Stomach (tissue), 9 donors: Measurements from ENCODE around the gene TNRC6C. TPM values are rescaled to one million over a fixed set of nuclear protein-coding genes. Genes with fewer than 3 reads are reported as not detected.

ENCODE experiments used
- DNase-seq, 2 donors: peaks; one replicate each; pipeline versions ENCODE4 v3.0.0 to v3.0.0-alpha.2; 2013 to 2019
- H3K27ac ChIP-seq, 5 donors: fragments of 200-600 bp in 4 of 5; sonication (generic) in 4 of 5; one replicate each; pipeline ENCODE4 v1.5.1; 2013 to 2019; ENCODE audit warnings: mild to moderate bottlenecking in 1 of 5, moderate library complexity in 1 of 5
- H3K27me3 ChIP-seq, 3 donors: fragments of 200-600 bp; sonication (generic); one replicate each; pipeline ENCODE4 v1.5.1; 2017 to 2019; ENCODE audit warnings: mixed run types in 1 of 3
- H3K36me3 ChIP-seq, 4 donors: fragments of 200-600 bp; sonication (generic); 1 replicate in 3 of 4; 2 replicates in 1 of 4; pipeline ENCODE4 v1.5.1; 2016 to 2019
- H3K4me1 ChIP-seq, 4 donors: fragments of 200-600 bp; sonication (generic); one replicate each; pipeline ENCODE4 v1.5.1; 2016 to 2019
- H3K4me3 ChIP-seq, 4 donors: fragments of 200-600 bp; sonication (generic) in 3 of 4; one replicate each; pipeline ENCODE4 v1.5.1; 2016 to 2019; ENCODE audit warnings: mild to moderate bottlenecking in 1 of 4
- H3K9me3 ChIP-seq, 4 donors: fragments of 200-600 bp; sonication (generic); one replicate each; pipeline ENCODE4 v1.5.1; 2016 to 2019
- EP300 ChIP-seq: sonication (generic); formaldehyde crosslinking; IDR thresholded peaks from one replicate; pipeline ENCODE4 v1.6.1; 2017; ENCODE audit warnings: antibody characterized with exemption
- POLR2A ChIP-seq, 4 donors: fragments of 450-650 bp; IDR thresholded peaks; one replicate each; pipeline ENCODE4 v1.6.1; 2016; ENCODE audit warnings: antibody characterized with exemption in 4 of 4, control low read depth in 2 of 4, mild to moderate bottlenecking in 1 of 4, moderate library complexity in 1 of 4
- POLR2AphosphoS5 ChIP-seq, 3 donors: sonication (generic); formaldehyde crosslinking; IDR thresholded peaks; one replicate each; pipeline ENCODE4 v1.6.1; 2016; ENCODE audit warnings: antibody characterized with exemption in 3 of 3
- WGBS, 5 donors: extraction: QIAGEN DNeasy Blood & Tissue Kit in 3 of 5; methylation state at CpG; one replicate each; pipeline versions ENCODE4 v1.1.5 to v1.1.7; 2013 to 2018; 5-methylcytosine and 5-hydroxymethylcytosine counted together
- intact Hi-C: fragments of 100-400 bp; cut with DNase I; formaldehyde crosslinking; loops from one replicate; pipeline ENCODE4 v1.15.1; 2023; ENCODE audit warnings: low total_unique reads
- polyA plus RNA-seq, 3 donors: library from polyadenylated mRNA; stranded (reverse); fragments of 200-250 nt; gene quantifications; one replicate each; pipeline ENCODE4 v1.2.3, GENCODE V29; 2013
- total RNA-seq, 5 donors: library from RNA; depleted of rRNA; stranded (reverse); fragments of >200 nt; gene quantifications; one replicate each; pipeline versions ENCODE4 v1.1.0 to v1.2.3, GENCODE V29; 2014 to 2016
- TF ChIP-seq, protein P1 (sequence below), 7 experiments: fragments of 450-650 bp in 4 of 7; fragments of 200-600 bp in 3 of 7; sonication (generic) in 3 of 7; IDR thresholded peaks; one replicate each; pipeline ENCODE4 v1.5.1; 2016 to 2019; ENCODE audit warnings: antibody characterized with exemption in 7 of 7, control low read depth in 2 of 7, mild to moderate bottlenecking in 1 of 7
- donor health status: healthy with polysubstance abuse.
- donor health status: Bipolar disorder and iron deficiency.
- donor health status: healthy.

Gene TNRC6C
- total and polyA plus RNA-seq, 8 donors, result 0.92 to 64.8 (median 9.6) TPM

DNA sequence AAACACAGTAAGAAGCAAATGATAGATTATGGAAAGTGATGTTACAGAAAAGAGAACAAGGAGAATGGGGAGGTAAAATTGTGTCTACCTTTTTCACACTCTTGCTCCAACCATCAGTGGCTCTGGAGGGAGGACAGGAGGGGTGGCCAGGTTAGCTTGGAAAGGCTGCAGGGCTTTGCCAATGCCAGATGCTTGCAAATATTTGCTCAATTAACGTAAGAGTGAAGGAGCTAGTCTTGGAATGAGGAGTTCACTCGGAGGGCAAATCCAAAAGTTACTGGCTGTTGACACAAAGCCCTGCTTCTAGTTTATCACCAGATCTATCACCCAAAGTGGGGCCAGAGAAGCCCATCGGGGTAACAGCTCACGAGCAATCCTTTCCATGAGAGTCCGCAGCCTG lies 7.4 kb upstream of the TNRC6C start:
- peaks cover 0 to 11% (median 0%) of the 10 kb centered on the region in 3 donors for H3K27me3 ChIP-seq
- H3K4me3 ChIP-seq, result no peak overlapping the region
- WGBS, 5 donors, result 36 to 51% (median 42%) methylated on average over 5 of the region's 5 CpGs
- H3K9me3 ChIP-seq, result no peaks in the 10 kb centered on the region
- no peaks in the 10 kb centered on the region for H3K36me3 ChIP-seq
- intact Hi-C loops, result no loop called here
- no peak overlapping the region for H3K27ac ChIP-seq
- TF ChIP-seq, protein P1, sequence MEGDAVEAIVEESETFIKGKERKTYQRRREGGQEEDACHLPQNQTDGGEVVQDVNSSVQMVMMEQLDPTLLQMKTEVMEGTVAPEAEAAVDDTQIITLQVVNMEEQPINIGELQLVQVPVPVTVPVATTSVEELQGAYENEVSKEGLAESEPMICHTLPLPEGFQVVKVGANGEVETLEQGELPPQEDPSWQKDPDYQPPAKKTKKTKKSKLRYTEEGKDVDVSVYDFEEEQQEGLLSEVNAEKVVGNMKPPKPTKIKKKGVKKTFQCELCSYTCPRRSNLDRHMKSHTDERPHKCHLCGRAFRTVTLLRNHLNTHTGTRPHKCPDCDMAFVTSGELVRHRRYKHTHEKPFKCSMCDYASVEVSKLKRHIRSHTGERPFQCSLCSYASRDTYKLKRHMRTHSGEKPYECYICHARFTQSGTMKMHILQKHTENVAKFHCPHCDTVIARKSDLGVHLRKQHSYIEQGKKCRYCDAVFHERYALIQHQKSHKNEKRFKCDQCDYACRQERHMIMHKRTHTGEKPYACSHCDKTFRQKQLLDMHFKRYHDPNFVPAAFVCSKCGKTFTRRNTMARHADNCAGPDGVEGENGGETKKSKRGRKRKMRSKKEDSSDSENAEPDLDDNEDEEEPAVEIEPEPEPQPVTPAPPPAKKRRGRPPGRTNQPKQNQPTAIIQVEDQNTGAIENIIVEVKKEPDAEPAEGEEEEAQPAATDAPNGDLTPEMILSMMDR (IDR thresholded peaks at IDR 0.05), result no peak
- no peak for TF ChIP-seq POLR2AphosphoS5 (IDR thresholded peaks at IDR 0.05)
- TF ChIP-seq EP300, result no peak
- TF ChIP-seq POLR2A (IDR thresholded peaks at IDR 0.05), result no peak
- H3K4me1 ChIP-seq, result peaks cover 0 to 4% (median 0%) of the 10 kb centered on the region in 4 donors
- DNase-seq, result no peak

GRCh38 chr17:77952368-77952767 lies 6.1 kb upstream of the TNRC6C start:
- intact Hi-C loops, result no loop called here
- Histone ChIP-seq H3K4me1 (peaks cover 0 to 8% (median 2%) of the 10 kb centered on the region in 4 donors), H3K27me3 (peaks cover 0 to 20% (median 0%) of the 10 kb centered on the region in 3 donors), H3K4me3 (no peak overlapping the region), H3K27ac (no peak overlapping the region), H3K9me3 (no peaks in the 10 kb centered on the region), H3K36me3 (no peaks in the 10 kb centered on the region)
- TF ChIP-seq, protein P1 (IDR thresholded peaks at IDR 0.05), result no peak
- TF ChIP-seq POLR2AphosphoS5 (IDR thresholded peaks at IDR 0.05), result no peak
- TF ChIP-seq POLR2A (IDR thresholded peaks at IDR 0.05), result no peak
- no peak for TF ChIP-seq EP300
- 69 to 74% (median 70%) methylated on average over 5 of the region's 5 CpGs for WGBS, 5 donors
- DNase-seq, result no peak

GRCh38 chr17:77957235-77957856 lies 1.2 kb upstream of the TNRC6C start:
- no peak for DNase-seq
- peak overlapping the region; percentile 75 to 89 (median 80) for H3K4me3 ChIP-seq
- peaks cover 0 to 16% (median 0%) of the 10 kb centered on the region in 3 donors for H3K27me3 ChIP-seq
- no peaks in the 10 kb centered on the region for H3K9me3 ChIP-seq
- peaks cover 23 to 44% (median 36%) of the 10 kb centered on the region in 4 donors for H3K4me1 ChIP-seq
- WGBS, 5 donors, result 20 to 40% (median 20%) methylated on average over 18 to 24 of the region's 24 CpGs
- intact Hi-C loops, result no loop called here
- TF ChIP-seq EP300 (no peak), POLR2A (IDR thresholded peaks at IDR 0.05) (no peak), POLR2AphosphoS5 (IDR thresholded peaks at IDR 0.05) (no peak)
- TF ChIP-seq, protein P1 (IDR thresholded peaks at IDR 0.05), result no peak
- peak overlapping the region; percentile 81 to 92 (median 85) for H3K27ac ChIP-seq
- no peaks in the 10 kb centered on the region for H3K36me3 ChIP-seq

DNA sequence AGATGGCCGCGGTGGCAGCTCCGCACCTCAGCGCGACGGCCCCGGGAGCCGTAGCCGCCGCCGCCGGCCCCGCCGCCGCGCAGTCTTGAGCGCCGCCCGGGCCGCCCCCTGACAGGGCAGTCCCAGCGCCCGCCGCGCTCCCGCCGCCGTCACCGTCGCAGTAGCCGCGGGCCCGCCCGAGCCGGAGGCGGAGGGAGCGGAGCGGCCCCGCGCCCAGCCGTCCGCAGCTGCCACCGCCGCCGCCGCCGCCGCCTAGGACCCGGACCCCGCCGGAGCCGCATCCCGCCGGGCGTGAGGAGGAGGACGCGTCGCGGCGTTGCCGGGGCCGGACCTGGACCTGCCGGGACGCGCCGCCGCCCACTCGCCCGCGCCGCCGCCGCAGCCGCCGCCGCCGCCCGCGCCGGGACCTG lies 218 bp downstream of the TNRC6C start:
- intact Hi-C loops, result no loop called here
- WGBS, 5 donors, result 0 to 1% (median 0%) methylated on average over 1 to 73 of the region's 79 CpGs
- peaks cover 23 to 52% (median 45%) of the 10 kb centered on the region in 4 donors for H3K4me1 ChIP-seq
- DNase-seq, result no peak
- H3K4me3 ChIP-seq, result peak overlapping the region; percentile 75 to 89 (median 80)
- H3K27me3 ChIP-seq, result peaks cover 0 to 13% (median 0%) of the 10 kb centered on the region in 3 donors
- peak overlapping the region; percentile 81 to 99 (median 90) for H3K27ac ChIP-seq
- TF ChIP-seq, protein P1 (IDR thresholded peaks at IDR 0.05), result no peak
- no peak for TF ChIP-seq POLR2AphosphoS5 (IDR thresholded peaks at IDR 0.05)
- H3K9me3 ChIP-seq, result no peaks in the 10 kb centered on the region
- H3K36me3 ChIP-seq, result no peaks in the 10 kb centered on the region
